Osteocyte (in vitro differentiated cells): Measurements from ENCODE around the gene ISOC2. TPM values are rescaled to one million over a fixed set of nuclear protein-coding genes. Genes with fewer than 3 reads are reported as not detected.

Source experiments
- DNase-seq: peaks from one replicate; pipeline ENCODE4 v3.0.0; 2021; ENCODE audit warnings: mixed read lengths; ENCODE audit not compliant: unreplicated experiment; ENCODE audit errors: extremely low spot score
- H3K27ac Mint-ChIP-seq: one replicate; pipeline ENCODE4 v1.8.0; 2021; ENCODE audit warnings: mild to moderate bottlenecking, mixed read lengths; ENCODE audit not compliant: unreplicated experiment
- H3K27me3 Mint-ChIP-seq: one replicate; pipeline ENCODE4 v1.8.0; 2021; ENCODE audit warnings: mixed read lengths; ENCODE audit not compliant: unreplicated experiment
- H3K36me3 Mint-ChIP-seq: one replicate; pipeline ENCODE4 v1.8.0; 2021; ENCODE audit warnings: mixed read lengths; ENCODE audit not compliant: unreplicated experiment
- H3K4me1 Mint-ChIP-seq: one replicate; pipeline ENCODE4 v1.8.0; 2021; ENCODE audit warnings: mixed read lengths; ENCODE audit not compliant: unreplicated experiment
- H3K4me3 Mint-ChIP-seq: one replicate; pipeline ENCODE4 v1.8.0; 2021; ENCODE audit warnings: mild to moderate bottlenecking, moderate library complexity, mixed read lengths; ENCODE audit not compliant: unreplicated experiment
- H3K9me3 Mint-ChIP-seq: one replicate; pipeline ENCODE4 v1.8.0; 2021; ENCODE audit warnings: mixed read lengths; ENCODE audit not compliant: unreplicated experiment
- total RNA-seq: library from RNA; stranded (reverse); gene quantifications from 2 replicates; pipeline ENCODE4 v1.2.1, GENCODE V29; 2021
- TF ChIP-seq, protein P1 (sequence below): fragments of 200-600 bp; sonication (generic); IDR thresholded peaks from 2 replicates; pipeline ENCODE4 v1.5.0; 2021; ENCODE audit warnings: antibody characterized with exemption, mild to moderate bottlenecking, moderate library complexity

Gene ISOC2
- total RNA-seq, 1 donor from 2014 or later: 39.8 TPM

DNA sequence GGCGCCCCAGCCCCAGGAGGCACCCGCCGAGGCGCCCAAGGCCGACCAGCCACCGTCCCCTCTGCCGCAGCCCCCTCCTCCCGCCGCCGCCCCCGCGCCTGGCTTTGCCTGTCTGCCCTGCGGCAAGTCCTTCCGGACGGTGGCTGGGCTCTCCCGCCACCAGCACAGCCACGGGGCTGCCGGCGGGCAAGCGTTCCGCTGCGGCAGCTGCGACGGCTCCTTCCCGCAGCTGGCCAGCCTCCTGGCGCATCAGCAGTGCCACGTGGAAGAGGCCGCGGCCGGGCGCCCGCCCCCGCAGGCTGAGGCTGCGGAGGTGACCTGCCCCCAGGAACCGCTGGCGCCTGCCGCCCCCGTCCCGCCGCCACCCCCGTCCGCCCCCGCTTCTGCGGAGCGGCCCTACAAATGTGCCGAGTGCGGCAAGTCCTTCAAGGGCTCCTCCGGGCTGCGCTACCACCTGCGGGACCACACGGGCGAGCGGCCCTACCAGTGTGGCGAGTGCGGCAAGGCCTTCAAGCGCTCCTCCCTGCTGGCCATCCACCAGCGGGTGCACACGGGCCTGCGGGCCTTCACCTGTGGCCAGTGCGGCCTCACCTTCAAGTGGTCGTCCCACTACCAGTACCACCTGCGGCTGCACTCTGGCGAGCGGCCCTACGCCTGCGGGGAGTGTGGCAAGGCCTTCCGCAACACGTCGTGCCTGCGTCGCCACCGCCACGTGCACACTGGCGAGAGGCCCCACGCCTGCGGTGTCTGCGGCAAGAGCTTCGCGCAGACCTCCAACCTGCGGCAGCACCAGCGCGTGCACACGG, 20.9 kb upstream of the ISOC2 start:
- no peak for DNase-seq
- H3K4me3 Mint-ChIP-seq: no peak overlapping the region
- peaks cover 42% of the 10 kb centered on the region for H3K4me1 Mint-ChIP-seq
- no peaks in the 10 kb centered on the region for H3K27me3 Mint-ChIP-seq
- no peaks in the 10 kb centered on the region for H3K9me3 Mint-ChIP-seq
- H3K27ac Mint-ChIP-seq: no peak overlapping the region
- H3K36me3 Mint-ChIP-seq: no peaks in the 10 kb centered on the region
- TF ChIP-seq, protein P1, sequence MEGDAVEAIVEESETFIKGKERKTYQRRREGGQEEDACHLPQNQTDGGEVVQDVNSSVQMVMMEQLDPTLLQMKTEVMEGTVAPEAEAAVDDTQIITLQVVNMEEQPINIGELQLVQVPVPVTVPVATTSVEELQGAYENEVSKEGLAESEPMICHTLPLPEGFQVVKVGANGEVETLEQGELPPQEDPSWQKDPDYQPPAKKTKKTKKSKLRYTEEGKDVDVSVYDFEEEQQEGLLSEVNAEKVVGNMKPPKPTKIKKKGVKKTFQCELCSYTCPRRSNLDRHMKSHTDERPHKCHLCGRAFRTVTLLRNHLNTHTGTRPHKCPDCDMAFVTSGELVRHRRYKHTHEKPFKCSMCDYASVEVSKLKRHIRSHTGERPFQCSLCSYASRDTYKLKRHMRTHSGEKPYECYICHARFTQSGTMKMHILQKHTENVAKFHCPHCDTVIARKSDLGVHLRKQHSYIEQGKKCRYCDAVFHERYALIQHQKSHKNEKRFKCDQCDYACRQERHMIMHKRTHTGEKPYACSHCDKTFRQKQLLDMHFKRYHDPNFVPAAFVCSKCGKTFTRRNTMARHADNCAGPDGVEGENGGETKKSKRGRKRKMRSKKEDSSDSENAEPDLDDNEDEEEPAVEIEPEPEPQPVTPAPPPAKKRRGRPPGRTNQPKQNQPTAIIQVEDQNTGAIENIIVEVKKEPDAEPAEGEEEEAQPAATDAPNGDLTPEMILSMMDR: no peak

DNA sequence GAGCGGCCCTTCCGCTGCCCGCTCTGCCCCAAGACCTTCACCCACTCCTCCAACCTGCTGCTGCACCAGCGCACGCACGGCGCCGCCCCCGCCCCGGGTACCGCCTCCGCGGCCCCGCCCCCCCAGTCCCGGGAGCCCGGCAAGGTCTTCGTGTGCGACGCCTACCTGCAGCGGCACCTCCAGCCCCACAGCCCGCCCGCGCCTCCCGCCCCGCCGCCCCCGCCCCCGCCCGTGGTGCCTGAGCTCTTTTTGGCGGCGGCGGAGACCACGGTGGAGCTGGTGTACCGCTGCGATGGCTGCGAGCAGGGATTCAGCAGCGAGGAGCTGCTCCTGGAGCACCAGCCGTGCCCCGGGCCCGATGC, 20.3 kb upstream of the ISOC2 start:
- H3K36me3 Mint-ChIP-seq: no peaks in the 10 kb centered on the region
- TF ChIP-seq, protein P1: no peak
- DNase-seq: no peak
- H3K27ac Mint-ChIP-seq: no peak overlapping the region
- H3K4me1 Mint-ChIP-seq: peaks cover 39% of the 10 kb centered on the region
- H3K4me3 Mint-ChIP-seq: no peak overlapping the region
- no peaks in the 10 kb centered on the region for H3K27me3 Mint-ChIP-seq
- H3K9me3 Mint-ChIP-seq: no peaks in the 10 kb centered on the region

DNA sequence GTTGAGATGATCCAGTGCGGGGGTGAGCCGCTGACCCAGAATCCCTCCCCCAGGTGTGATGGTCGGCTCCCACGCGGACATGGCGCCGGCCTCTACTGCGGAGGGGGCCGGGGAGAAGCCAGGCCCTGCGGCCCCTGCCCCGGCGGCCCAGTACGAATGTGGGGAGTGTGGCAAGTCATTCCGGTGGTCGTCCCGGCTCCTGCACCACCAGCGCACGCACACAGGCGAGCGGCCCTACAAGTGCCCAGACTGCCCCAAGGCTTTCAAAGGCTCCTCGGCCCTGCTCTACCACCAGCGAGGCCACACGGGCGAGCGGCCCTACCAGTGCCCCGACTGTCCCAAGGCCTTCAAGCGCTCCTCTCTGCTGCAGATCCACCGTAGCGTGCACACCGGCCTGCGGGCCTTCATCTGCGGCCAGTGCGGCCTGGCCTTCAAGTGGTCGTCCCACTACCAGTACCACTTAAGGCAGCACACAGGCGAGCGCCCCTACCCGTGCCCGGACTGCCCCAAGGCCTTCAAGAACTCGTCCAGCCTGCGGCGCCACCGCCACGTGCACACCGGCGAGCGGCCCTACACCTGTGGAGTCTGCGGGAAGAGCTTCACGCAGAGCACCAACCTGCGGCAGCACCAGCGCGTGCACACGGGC, 19.8 kb upstream of the ISOC2 start:
- Mint-ChIP-seq H3K4me3 (no peak overlapping the region), H3K36me3 (no peaks in the 10 kb centered on the region), H3K4me1 (peaks cover 39% of the 10 kb centered on the region), H3K27me3 (no peaks in the 10 kb centered on the region), H3K27ac (no peak overlapping the region), H3K9me3 (no peaks in the 10 kb centered on the region)
- TF ChIP-seq, protein P1: no peak
- DNase-seq: no peak

DNA sequence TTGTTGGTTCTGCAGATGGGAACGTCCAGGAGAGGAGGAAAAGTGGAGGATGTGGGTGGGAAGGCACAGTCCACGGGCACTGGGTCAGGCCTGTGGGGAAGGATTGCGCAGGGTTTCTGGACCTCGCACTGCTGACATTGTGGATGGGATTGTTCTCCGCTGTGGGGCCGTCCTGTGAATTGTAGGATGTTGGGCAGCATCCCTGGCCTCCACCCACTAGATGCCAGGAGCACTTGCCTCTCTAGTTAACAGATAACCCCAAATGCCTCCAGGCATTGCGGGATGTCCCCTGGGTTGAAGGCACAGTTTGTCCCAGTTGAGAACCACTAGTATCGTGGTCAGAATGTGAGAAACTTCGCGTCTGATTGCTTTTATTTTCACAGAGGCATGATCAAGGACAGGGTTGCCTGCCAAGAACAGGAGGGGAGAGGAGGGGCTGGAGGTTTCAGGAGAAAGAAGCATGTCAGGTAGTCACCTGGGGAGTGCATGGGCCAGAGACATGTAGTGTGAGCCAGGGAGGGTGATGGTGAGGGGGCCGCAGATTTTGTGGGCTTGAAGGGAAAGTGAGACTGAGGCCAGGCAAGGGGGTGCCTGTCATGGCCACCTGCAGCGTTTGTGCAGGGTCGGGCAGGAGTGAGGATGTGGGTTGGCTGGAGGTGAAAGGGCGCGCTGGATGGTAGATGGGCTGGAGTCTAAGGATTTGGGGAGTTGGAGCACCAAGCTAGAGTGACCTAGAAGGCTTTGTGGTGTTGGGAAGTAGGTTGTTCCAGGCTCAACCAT, 18.2 kb upstream of the ISOC2 start:
- Mint-ChIP-seq H3K27ac (no peak overlapping the region), H3K36me3 (no peaks in the 10 kb centered on the region), H3K9me3 (no peaks in the 10 kb centered on the region), H3K4me3 (peak overlapping the region; percentile 40), H3K4me1 (peaks cover 40% of the 10 kb centered on the region), H3K27me3 (no peaks in the 10 kb centered on the region)
- TF ChIP-seq, protein P1: no peak
- DNase-seq: no peak

DNA sequence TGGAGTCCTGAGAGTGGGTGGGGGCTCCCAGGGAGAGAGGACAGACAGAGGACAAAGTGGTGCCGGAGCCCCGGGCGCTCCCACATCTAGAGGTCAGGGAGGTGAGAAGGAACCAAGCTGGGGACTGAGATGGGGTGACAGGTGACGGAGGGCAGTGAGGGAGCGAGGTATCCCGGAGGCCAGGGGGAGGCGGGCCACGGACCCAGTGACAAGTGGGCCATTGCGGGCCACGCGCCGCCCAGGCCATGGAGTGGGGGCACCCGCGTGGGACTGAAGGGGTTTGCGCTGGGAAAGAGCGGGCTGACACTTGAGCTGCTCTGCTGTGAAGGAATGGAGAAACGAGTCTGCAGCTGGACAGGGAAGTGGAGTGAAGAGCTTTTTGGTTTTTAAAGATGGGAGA, 17.6 kb upstream of the ISOC2 start:
- H3K27me3 Mint-ChIP-seq: no peaks in the 10 kb centered on the region
- no peaks in the 10 kb centered on the region for H3K9me3 Mint-ChIP-seq
- H3K27ac Mint-ChIP-seq: no peak overlapping the region
- H3K4me1 Mint-ChIP-seq: peaks cover 41% of the 10 kb centered on the region
- H3K4me3 Mint-ChIP-seq: no peak overlapping the region
- DNase-seq: no peak
- H3K36me3 Mint-ChIP-seq: no peaks in the 10 kb centered on the region
- TF ChIP-seq, protein P1: no peak
